HepG2 (cell line): ENCODE data around the gene TYMP. TPM values are rescaled to one million over a fixed set of nuclear protein-coding genes. Genes with fewer than 3 reads are reported as not detected.

Experiments used
- ATAC-seq: fragments of 200-7000 bp; cut with Tn5 transposase; 3 replicates; pipeline ENCODE4 v1.9.1; 2020; ENCODE audit warnings: mild to moderate bottlenecking, moderate library complexity
- BruUV-seq: library from RNA; stranded (reverse); fragments of 400-500 nt; replicated peaks from 2 replicates; lab custom pipeline; 2021; lab: Mats Ljungman, UMichigan
- CTCF ChIA-PET: fragments of 300-600 bp; formaldehyde crosslinking; extraction: SDS; loops from one replicate; lab custom pipeline; 2021; ENCODE audit warnings: low total read pairs, inconsistent platforms, low intra/inter-chr PET ratio; lab: Yijun Ruan, JAX
- POLR2A ChIA-PET: fragments of 350-600 bp; sonication (Branson Sonifier 250); formaldehyde crosslinking; loops from one replicate; lab custom pipeline; 2020; ENCODE audit warnings: antibody characterized with exemption, inconsistent platforms; lab: Yijun Ruan, JAX
- DNase-seq: peaks from one replicate; pipeline ENCODE4 v3.0.0-alpha.2; 2015; ENCODE audit warnings: low spot score
- FAIRE-seq: peaks from 3 replicates; lab custom pipeline; 2011; peaks lifted over from hg19 to GRCh38; lab: Jason Lieb, UNC
- H2AFZ ChIP-seq: one replicate; pipeline ENCODE4 v1.6.1; 2011; ENCODE audit warnings: low read length, inconsistent platforms
- H3K27ac ChIP-seq: fragments of 300-600 bp; 3 replicates; pipeline ENCODE4 v1.8.0; 2011; ENCODE audit warnings: mixed run types, mild to moderate bottlenecking, mixed read lengths, low read length, inconsistent platforms; ENCODE audit not compliant: insufficient read depth; ENCODE audit errors: extremely low read length
- H3K27me3 ChIP-seq, 2 experiments: fragments of 200-600 bp in 1 of 2; 2 replicates in 1 of 2; 3 replicates in 1 of 2; pipeline versions ENCODE4 v1.6.0 to v1.8.0; 2011; ENCODE audit warnings: low read length in 2 of 2, mild to moderate bottlenecking in 2 of 2, moderate library complexity in 2 of 2, inconsistent platforms in 1 of 2; ENCODE audit not compliant: insufficient read depth in 2 of 2, control insufficient read depth in 1 of 2
- H3K36me3 ChIP-seq, 2 experiments: fragments of 200-600 bp in 1 of 2; replicated peaks in 1 of 2; 2 replicates in 1 of 2; 3 replicates in 1 of 2; pipeline versions ENCODE4 v1.5.1 to v1.8.0; 2011; ENCODE audit warnings: low read length in 2 of 2, inconsistent platforms in 1 of 2; ENCODE audit not compliant: insufficient read depth in 2 of 2, control insufficient read depth in 1 of 2
- H3K4me1 ChIP-seq: 2 replicates; pipeline ENCODE4 v1.5.1; 2012; ENCODE audit warnings: low read length, inconsistent platforms; ENCODE audit not compliant: insufficient read depth
- H3K4me2 ChIP-seq: 2 replicates; pipeline ENCODE4 v1.6.0; 2011; ENCODE audit warnings: low read depth, low read length, inconsistent platforms
- H3K4me3 ChIP-seq, 3 experiments: fragments of 200-600 bp in 1 of 3; sonication (generic), shearing (Covaris generic) in 1 of 3; replicated peaks in 1 of 3; 2 replicates each; pipeline ENCODE4 v1.5.1; 2011 to 2016; ENCODE audit warnings: low read length in 3 of 3, inconsistent platforms in 2 of 3, low read depth in 2 of 3, mild to moderate bottlenecking in 2 of 3, control low read depth in 1 of 3, mixed read lengths in 1 of 3; ENCODE audit not compliant: insufficient read depth in 1 of 3
- H3K79me2 ChIP-seq: one replicate; pipeline ENCODE4 v1.6.1; 2011; ENCODE audit warnings: low read length, inconsistent platforms; ENCODE audit not compliant: insufficient read depth
- H3K9ac ChIP-seq: 2 replicates; pipeline ENCODE4 v1.6.0; 2011; ENCODE audit warnings: mild to moderate bottlenecking, low read depth, low read length, inconsistent platforms; ENCODE audit not compliant: insufficient read depth
- H3K9me3 ChIP-seq: 2 replicates; pipeline ENCODE4 v1.5.1; 2012; ENCODE audit warnings: mild to moderate bottlenecking, low read length
- H4K20me1 ChIP-seq: 2 replicates; pipeline ENCODE4 v1.6.0; 2011; ENCODE audit warnings: inconsistent platforms, mild to moderate bottlenecking, low read length, moderate library complexity; ENCODE audit not compliant: insufficient read depth
- BCL3 ChIP-seq: sonication (generic); formaldehyde crosslinking; IDR thresholded peaks from 2 replicates; pipeline ENCODE4 v1.5.1; 2020; ENCODE audit warnings: mild to moderate bottlenecking, missing genetic modification reagents, moderate library complexity
- CTCF ChIP-seq: sonication (generic); formaldehyde crosslinking; IDR thresholded peaks from 2 replicates; pipeline ENCODE4 v1.5.0; 2020; ENCODE audit warnings: mild to moderate bottlenecking, missing genetic modification reagents, moderate library complexity
- FOXP1 ChIP-seq, 2 experiments: fragments of 450-650 bp in 1 of 2; IDR thresholded peaks; 2 replicates each; pipeline ENCODE4 v1.6.1; 2017 to 2018; ENCODE audit warnings: antibody characterized with exemption in 1 of 2
- ZNF570 ChIP-seq: sonication (generic); formaldehyde crosslinking; IDR thresholded peaks from 2 replicates; pipeline ENCODE4 v1.4.0; 2020; ENCODE audit warnings: mild to moderate bottlenecking, missing genetic modification reagents, borderline replicate concordance
- WGBS: methylation state at CpG from one replicate; pipeline ENCODE4 v1.1.6; 2017; ENCODE audit warnings: low lambda C conversion rate; 5-methylcytosine and 5-hydroxymethylcytosine counted together
- in situ Hi-C: cut with HindIII; loops from 2 replicates; pipeline ENCODE4 v1.10.0; 2017; ENCODE audit warnings: low pct_unique_long_range_greater_than_20kb; ENCODE audit not compliant: extremely low pct_ligation_motif_present
- intact Hi-C: fragments of 100-400 bp; cut with micrococcal nuclease; formaldehyde crosslinking; loops from one replicate; pipeline ENCODE4 v1.10.0; 2022; ENCODE audit not compliant: unreplicated experiment
- polyA plus RNA-seq, 8 experiments: library from polyadenylated mRNA; depleted of rRNA in 3 of 8; stranded (reverse) in 7 of 8; unstranded in 1 of 8; fragments of >200 nt; fragmentation: Illumina TruSeq in 4 of 8; extraction: Trizol in 4 of 8; gene quantifications; 2 replicates each; pipeline versions ENCODE4 v1.2.1 to v1.2.3, GENCODE V29; 2011 to 2016; ENCODE audit warnings: low read depth in 4 of 8, missing spikeins in 1 of 8, mixed read lengths in 1 of 8; ENCODE audit not compliant: insufficient read depth in 1 of 8
- total RNA-seq, 5 experiments: library from RNA; depleted of rRNA; stranded (reverse); fragments of >200 nt; fragmentation: Illumina TruSeq; extraction: Trizol; gene quantifications; 2 replicates each; pipeline ENCODE4 v1.2.3, GENCODE V29; 2016; ENCODE audit warnings: low read depth in 1 of 5

TYMP gene
- total and polyA plus RNA-seq, 2 of the 13 experiments (the other 11 are each of a cell fraction or from before 2014, with no cell fraction given), result 3.9 to 4.3 TPM

- intact Hi-C loops (no loop called here), in situ Hi-C loops (no loop called here)
- Histone ChIP-seq H3K9me3 (no peaks in the 10 kb centered on the region), H3K4me2 (no peak overlapping the region), H3K9ac (no peak overlapping the region), H4K20me1 (no peaks in the 10 kb centered on the region), H3K27ac (no peak overlapping the region), H2AFZ (no peak overlapping the region), H3K4me3 (no peak overlapping the region), H3K4me1 (peaks cover 15% of the 10 kb centered on the region), H3K36me3 (peaks cover 2 to 10% of the 10 kb centered on the region in 2 experiments; a peak in 1 of 5 replicates), H3K27me3 (no peaks in the 10 kb centered on the region; a peak in 1 of 5 replicates), H3K79me2 (peaks cover 13% of the 10 kb centered on the region)
- WGBS, result 97% methylated on average over 17 of the region's 26 CpGs
- DNase-seq (no peak), ATAC-seq (no peak), FAIRE-seq (no peak)
- BruUV-seq, result no TSS peak
- TF ChIP-seq BCL3 (CRISPR knock-in tag) (no peak), FOXP1 (IDR thresholded peaks at IDR 0.05) (no peak), FOXP1 (CRISPR knock-in tag; IDR thresholded peaks at IDR 0.05) (no peak), ZNF570 (CRISPR knock-in tag) (no peak), CTCF (CRISPR knock-in tag) (peak; percentile 20; the same call in 1 of the 2 replicates)
- CTCF ChIA-PET, result no interaction called here
- POLR2A ChIA-PET, result interaction anchor here (1.8 kb wide), 1 partner anchor 22 kb away, joined by 5 read pairs; the partner anchor contains the start of gene SCO2
Observed at GRCh38 chr22:50503475-50504145, 26.2 kb downstream of the TYMP start.
